Measurements from ENCODE around the gene ITGA3. TPM values are rescaled to one million over a fixed set of nuclear protein-coding genes. Genes with fewer than 3 reads are reported as not detected.

The ITGA3 gene
- total RNA-seq, 1 experiment from 2014 or later: 14.7 TPM

GRCh38 chr17:50088952-50089825 lies 33.3 kb downstream of the ITGA3 start:
- DNase-seq: no peak
- Mint-ChIP-seq H3K4me3 (ENCODE audit: unreplicated experiment) (no peak overlapping the region), H3K27me3 (ENCODE audit: insufficient read depth, unreplicated experiment) (no peaks in the 10 kb centered on the region), H3K36me3 (ENCODE audit: insufficient read depth, unreplicated experiment) (no peaks in the 10 kb centered on the region), H3K9me3 (ENCODE audit: unreplicated experiment) (no peaks in the 10 kb centered on the region), H3K27ac (ENCODE audit: unreplicated experiment) (no peak overlapping the region), H3K4me1 (ENCODE audit: low read depth, unreplicated experiment) (no peaks in the 10 kb centered on the region)
- intact Hi-C loops (cut with micrococcal nuclease; ENCODE audit: unreplicated experiment): no loop called here
- H3K4me1 ChIP-seq: no peaks in the 10 kb centered on the region
- no peak for TF ChIP-seq CTCF (IDR thresholded peaks at IDR 0.05; ENCODE audit: insufficient read depth in 1 of 2, low read depth in 1 of 2, low read length in 1 of 2, severe bottlenecking in 1 of 2, unreplicated experiment in 1 of 2)
- H3K36me3 ChIP-seq (ENCODE audit: control insufficient read depth, insufficient read depth, low read length): no peaks in the 10 kb centered on the region
- no TSS peak for BruUV-seq (replicated peaks)
- no peak overlapping the region for H3K4me3 ChIP-seq (ENCODE audit: low read depth, low read length)
- no peaks in the 10 kb centered on the region for H3K9me3 ChIP-seq
- ChIA-PET CTCF (no interaction called here), POLR2A (no interaction called here)
- no peaks in the 10 kb centered on the region for H3K27me3 ChIP-seq (replicated peaks; ENCODE audit: control insufficient read depth, insufficient read depth, low read length)

- ChIA-PET CTCF (no interaction called here), POLR2A (no interaction called here)
- Mint-ChIP-seq H3K27ac (ENCODE audit: unreplicated experiment) (no peak overlapping the region), H3K36me3 (ENCODE audit: insufficient read depth, unreplicated experiment) (no peaks in the 10 kb centered on the region), H3K4me1 (ENCODE audit: low read depth, unreplicated experiment) (no peaks in the 10 kb centered on the region), H3K9me3 (ENCODE audit: unreplicated experiment) (no peaks in the 10 kb centered on the region), H3K4me3 (ENCODE audit: unreplicated experiment) (no peak overlapping the region), H3K27me3 (ENCODE audit: insufficient read depth, unreplicated experiment) (no peaks in the 10 kb centered on the region)
- BruUV-seq (replicated peaks): no TSS peak
- Histone ChIP-seq H3K9me3 (no peaks in the 10 kb centered on the region), H3K27me3 (replicated peaks; ENCODE audit: control insufficient read depth, insufficient read depth, low read length) (no peaks in the 10 kb centered on the region), H3K4me1 (no peaks in the 10 kb centered on the region), H3K4me3 (ENCODE audit: low read depth, low read length) (no peak overlapping the region), H3K36me3 (ENCODE audit: control insufficient read depth, insufficient read depth, low read length) (no peaks in the 10 kb centered on the region)
- TF ChIP-seq CTCF (IDR thresholded peaks at IDR 0.05; ENCODE audit: insufficient read depth in 1 of 2, low read depth in 1 of 2, low read length in 1 of 2, severe bottlenecking in 1 of 2, unreplicated experiment in 1 of 2): no peak
- DNase-seq: no peak
- intact Hi-C loops (cut with micrococcal nuclease; ENCODE audit: unreplicated experiment): loop anchor here (5.0 kb wide), 1 partner anchor 207 kb away; no protein-coding TSS in a partner anchor
Observed at GRCh38 chr17:50090071-50090470, 34.2 kb downstream of the ITGA3 start.

GRCh38 chr17:50090971-50091917 lies 35.3 kb downstream of the ITGA3 start:
- H3K27ac Mint-ChIP-seq (ENCODE audit: unreplicated experiment): no peak overlapping the region
- H3K9me3 Mint-ChIP-seq (ENCODE audit: unreplicated experiment): no peaks in the 10 kb centered on the region
- DNase-seq: no peak
- POLR2A ChIA-PET: no interaction called here
- no peaks in the 10 kb centered on the region for H3K27me3 Mint-ChIP-seq (ENCODE audit: insufficient read depth, unreplicated experiment)
- H3K36me3 Mint-ChIP-seq (ENCODE audit: insufficient read depth, unreplicated experiment): no peaks in the 10 kb centered on the region
- CTCF ChIA-PET: no interaction called here
- Histone ChIP-seq H3K4me1 (no peaks in the 10 kb centered on the region), H3K4me3 (ENCODE audit: low read depth, low read length) (no peak overlapping the region), H3K9me3 (no peaks in the 10 kb centered on the region), H3K36me3 (ENCODE audit: control insufficient read depth, insufficient read depth, low read length) (no peaks in the 10 kb centered on the region), H3K27me3 (replicated peaks; ENCODE audit: control insufficient read depth, insufficient read depth, low read length) (no peaks in the 10 kb centered on the region)
- no peak for TF ChIP-seq CTCF (IDR thresholded peaks at IDR 0.05; ENCODE audit: insufficient read depth in 1 of 2, low read depth in 1 of 2, low read length in 1 of 2, severe bottlenecking in 1 of 2, unreplicated experiment in 1 of 2)
- no peaks in the 10 kb centered on the region for H3K4me1 Mint-ChIP-seq (ENCODE audit: low read depth, unreplicated experiment)
- H3K4me3 Mint-ChIP-seq (ENCODE audit: unreplicated experiment): no peak overlapping the region
- intact Hi-C loops (cut with micrococcal nuclease; ENCODE audit: unreplicated experiment): loop anchor here (5.0 kb wide), 1 partner anchor 206 kb away; no protein-coding TSS in a partner anchor
- BruUV-seq (replicated peaks): no TSS peak

Data from Caco-2 (cell line).